NCI-H1436 treated with DMSO at 0.1 percent for 48 hours (cell line): ENCODE measurements around the gene PRAMEF20.
"Not testable (repeated sequence)": the region's sequence is repeated elsewhere in the genome, so short reads cannot be mapped to it uniquely, and the experiment has no call there.

Source experiments
- DNase-seq: peaks from one replicate; lab custom pipeline; 2025; lab: John Stamatoyannopoulos, UW

PRAMEF20 gene

DNA sequence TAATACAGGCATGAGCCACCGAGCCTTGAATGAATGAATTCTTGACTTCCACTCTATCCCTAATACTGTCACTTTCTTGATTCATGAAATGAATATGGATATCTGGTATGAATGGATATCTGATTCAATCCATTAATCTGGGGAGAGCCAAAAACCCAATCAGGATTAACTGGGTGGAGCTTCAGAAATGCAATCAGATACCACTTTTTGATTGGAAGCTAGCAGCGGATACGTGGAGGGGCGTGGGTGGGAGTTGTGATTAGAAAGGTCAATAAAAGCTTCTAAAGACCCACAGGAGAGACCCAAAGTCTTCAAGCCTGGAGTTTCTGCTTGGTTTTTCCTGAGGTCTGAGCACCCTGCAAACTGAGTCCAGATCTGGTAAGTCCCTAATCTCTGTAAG lies at the start of gene PRAMEF20:
TSS of gene PRAMEF20 (plus strand) at position 301 of the 400 bp plus-strand sequence. CDS start 5,905 bp downstream, outside the sequence.
- not testable (repeated sequence) for DNase-seq

GRCh38 chr1:13362364-13362763 lies 47.9 kb upstream of the PRAMEF20 start:
- DNase-seq: not testable (repeated sequence)

DNA sequence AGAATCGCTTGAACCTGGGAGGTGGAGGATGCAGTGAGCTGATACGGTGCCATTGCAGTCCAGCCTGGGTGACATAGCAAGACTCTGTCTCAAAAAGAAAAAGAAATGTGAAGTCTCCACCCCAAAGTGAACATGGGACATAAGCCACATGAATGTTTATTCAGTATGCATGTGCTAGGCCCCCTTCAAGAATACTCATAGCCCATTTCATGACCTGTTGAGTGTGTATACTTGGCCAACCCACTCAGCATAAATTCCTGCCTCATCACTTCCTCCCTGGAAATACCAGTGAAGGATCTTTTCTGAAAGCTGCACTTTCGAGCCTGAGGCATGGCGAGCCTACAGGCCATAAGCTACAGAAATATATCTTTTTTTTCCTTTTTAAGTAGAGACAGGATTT lies 45.3 kb upstream of the PRAMEF20 start:
- not testable (repeated sequence) for DNase-seq

DNA sequence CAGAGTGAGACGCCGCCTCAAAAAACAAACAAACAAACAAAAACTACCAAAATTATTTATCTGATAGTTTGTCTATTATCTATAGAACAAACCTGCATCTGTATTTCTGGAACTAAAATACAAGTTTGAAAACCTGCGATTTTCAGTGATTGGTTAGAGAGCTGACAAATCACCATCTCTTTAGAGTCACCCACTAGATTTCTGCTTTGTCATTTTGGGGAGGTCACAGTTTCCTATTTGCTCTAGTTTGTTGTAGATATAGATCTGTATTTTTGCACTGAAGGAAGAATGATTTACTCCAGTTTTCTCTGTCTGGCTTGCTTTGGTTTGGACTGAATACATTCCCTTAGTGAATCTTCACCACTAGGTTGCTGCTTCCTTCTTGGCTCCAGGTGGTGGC lies 43.7 kb upstream of the PRAMEF20 start:
- DNase-seq: not testable (repeated sequence)

DNA sequence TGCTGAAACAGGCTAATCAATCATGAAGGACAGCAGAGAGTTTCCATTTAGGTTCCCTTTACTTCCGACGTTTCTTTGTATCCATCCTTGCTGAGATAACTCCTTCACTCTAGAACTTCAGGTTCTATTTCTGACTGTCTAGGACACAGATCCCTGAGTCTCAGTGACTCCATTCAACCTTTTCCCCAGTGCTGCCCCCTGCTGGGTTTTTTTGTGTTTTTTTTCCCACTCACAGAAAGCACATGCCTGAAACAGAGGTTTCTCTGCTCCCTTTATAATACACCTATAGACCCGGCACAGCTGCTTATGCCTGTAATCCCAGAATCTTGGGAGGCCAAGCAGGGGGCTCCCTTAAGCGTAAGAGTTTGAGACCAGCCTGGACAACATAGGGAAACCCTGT lies 41.7 kb upstream of the PRAMEF20 start:
- not testable (repeated sequence) for DNase-seq

- not testable (repeated sequence) for DNase-seq
These were observed 31.3 kb upstream of the PRAMEF20 start for GRCh38 chr1:13378983-13379382.

- not testable (repeated sequence) for DNase-seq
These were observed 29.9 kb upstream of the PRAMEF20 start for GRCh38 chr1:13380380-13380779.

DNA sequence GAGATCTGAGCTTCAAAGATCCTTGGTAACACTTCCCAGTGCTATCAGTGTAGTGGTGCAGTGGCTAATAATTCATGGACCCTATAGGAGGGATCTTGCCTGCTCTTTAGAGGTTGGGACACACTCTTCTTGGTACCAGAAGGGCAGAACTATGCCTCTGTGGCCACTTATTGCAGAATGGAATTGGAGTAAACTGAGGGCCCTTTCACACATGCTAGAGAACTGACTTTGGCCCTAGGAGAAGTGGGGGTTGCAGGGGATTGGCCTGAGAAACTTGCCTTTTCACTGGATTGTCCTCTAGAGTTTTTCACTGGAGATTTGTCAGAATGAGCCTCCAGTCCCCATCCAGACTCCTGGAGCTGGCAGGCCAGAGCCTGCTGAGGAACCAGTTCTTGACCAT lies 20.9 kb upstream of the PRAMEF20 start, which contains the start of gene PRAMEF17:
TSS of gene PRAMEF17 (plus strand) at position 301 of the 400 bp plus-strand sequence. CDS start at position 327, 26 bp downstream.
- DNase-seq: not testable (repeated sequence)

GRCh38 chr1:13393004-13393403 lies 17.2 kb upstream of the PRAMEF20 start:
- not testable (repeated sequence) for DNase-seq

GRCh38 chr1:13394761-13395160 lies 15.5 kb upstream of the PRAMEF20 start:
- DNase-seq: not testable (repeated sequence)

DNA sequence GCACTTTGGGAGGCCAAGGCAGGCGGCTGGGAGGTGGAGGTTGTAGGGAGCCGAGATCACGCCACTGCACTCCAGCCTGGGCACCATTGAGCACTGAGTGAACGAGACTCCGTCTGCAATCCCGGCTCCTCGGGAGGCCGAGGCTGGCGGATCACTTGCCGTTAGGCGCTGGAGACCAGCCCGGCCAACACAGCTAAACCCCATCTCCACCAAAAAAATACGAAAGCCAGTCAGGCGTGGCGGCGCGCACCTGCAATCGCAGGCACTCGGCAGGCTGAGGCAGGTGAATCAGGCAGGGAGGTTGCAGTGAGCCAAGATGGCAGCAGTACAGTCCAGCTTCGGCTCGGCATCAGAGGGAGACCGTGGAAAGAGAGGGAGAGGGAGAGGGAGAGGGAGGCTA lies 14.9 kb upstream of the PRAMEF20 start:
- not testable (repeated sequence) for DNase-seq

- DNase-seq: no peak
These were observed 2.4 kb upstream of the PRAMEF20 start for GRCh38 chr1:13407811-13408210.

GRCh38 chr1:13430495-13430894 lies 20.2 kb downstream of the PRAMEF20 start:
- DNase-seq: no peak

DNA sequence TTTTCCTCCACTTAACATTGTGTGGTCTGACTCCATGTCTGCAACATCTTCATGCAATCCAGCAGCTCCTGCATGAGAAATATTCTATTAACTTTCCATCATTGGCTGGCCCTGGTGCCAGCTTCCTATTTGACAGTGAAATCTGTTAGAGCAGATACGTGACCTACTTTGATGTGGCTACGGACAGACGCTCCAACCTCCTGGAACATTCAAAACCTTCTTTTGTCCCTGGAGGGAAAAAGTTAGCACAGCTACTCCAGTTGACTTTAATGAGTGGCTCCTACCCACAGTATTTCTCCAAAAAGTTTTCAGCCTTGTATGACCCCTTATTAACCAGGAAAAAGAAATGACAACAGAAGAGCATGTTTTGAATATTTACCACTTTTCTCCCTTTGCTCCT lies 22.0 kb downstream of the PRAMEF20 start:
- DNase-seq: no peak

GRCh38 chr1:13433694-13434358 lies 23.6 kb downstream of the PRAMEF20 start:
- not testable (repeated sequence) for DNase-seq

- DNase-seq: no peak
These were observed 25.2 kb downstream of the PRAMEF20 start for GRCh38 chr1:13435458-13435857.

GRCh38 chr1:13439104-13439783 lies 29.0 kb downstream of the PRAMEF20 start:
- not testable (repeated sequence) for DNase-seq

- DNase-seq: no peak
These were observed 33.2 kb downstream of the PRAMEF20 start for GRCh38 chr1:13443335-13443979.

DNA sequence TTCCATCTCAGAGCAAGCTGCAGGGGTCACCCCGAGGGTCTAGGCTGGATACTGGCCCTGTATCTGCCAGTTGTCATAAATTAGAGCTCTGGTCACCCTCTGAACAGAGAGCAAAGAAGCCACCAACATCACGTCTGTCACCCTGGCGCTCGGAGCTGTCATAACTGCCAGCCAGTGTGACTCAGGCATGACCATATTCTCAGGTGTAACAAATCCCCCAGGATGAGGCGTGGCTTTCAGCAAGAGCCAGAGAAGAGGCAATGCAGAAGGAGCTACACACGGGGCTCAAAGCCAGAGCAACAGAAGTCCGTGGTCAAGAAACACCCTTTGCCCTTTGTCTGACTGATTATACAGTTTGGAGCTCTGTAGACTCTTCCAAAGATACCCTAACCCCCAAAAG lies 40.0 kb downstream of the PRAMEF20 start:
- DNase-seq: no peak

DNA sequence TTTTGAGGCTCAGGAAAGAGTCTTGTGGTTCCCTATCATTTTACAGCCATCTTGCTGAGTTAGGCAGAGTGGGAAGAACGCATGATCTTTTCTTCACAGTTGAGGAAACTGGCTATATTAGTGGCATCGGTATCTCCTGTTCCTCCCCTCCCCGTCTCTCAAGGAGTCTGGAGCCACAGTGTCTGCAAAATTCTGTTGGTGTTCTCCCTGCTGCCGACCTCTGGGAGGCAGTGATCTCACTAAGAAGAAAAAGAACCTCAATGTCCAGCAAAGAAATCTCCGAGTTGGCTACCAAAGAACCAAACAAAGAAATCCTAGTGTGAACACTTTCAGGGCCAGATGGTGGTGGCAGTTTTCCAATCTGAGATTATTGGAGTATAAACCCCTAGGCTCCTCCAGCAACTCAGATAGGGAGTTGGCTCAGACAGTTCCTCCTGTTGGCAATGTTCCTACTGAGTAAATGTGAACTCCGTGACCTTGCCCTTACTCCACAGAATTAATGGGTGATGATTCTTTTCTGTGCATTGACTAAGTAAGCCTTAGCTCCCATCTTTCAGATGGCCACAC lies 41.2 kb downstream of the PRAMEF20 start:
- no peak for DNase-seq

GRCh38 chr1:13456904-13457532 lies 46.8 kb downstream of the PRAMEF20 start:
- no peak for DNase-seq

DNA sequence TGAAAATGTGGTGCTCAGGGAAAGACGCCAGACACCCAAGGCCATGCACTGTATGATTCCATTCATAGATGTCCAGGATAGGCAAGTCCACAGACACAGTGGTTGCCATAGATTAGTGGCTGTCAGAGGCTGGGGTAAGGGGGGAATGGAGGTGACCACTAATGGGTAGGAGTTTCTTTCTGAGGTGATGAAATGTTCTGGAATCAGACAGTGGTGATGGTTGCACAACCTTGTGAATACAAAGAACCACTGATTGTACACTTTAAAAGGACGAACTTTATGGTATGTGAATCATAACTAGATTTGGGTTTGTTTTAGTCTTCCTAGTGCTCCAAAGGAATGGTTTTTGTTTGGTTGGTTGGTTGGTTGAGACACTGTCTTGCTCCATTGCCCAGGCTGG lies 51.7 kb downstream of the PRAMEF20 start:
- no peak for DNase-seq
